WI38 (cell line): ENCODE results near the gene GNAI1.

Experiments used
- H3K4me3 ChIP-seq: 2 replicates; pipeline ENCODE4 v1.5.1; 2011; ENCODE audit warnings: low read depth, mild to moderate bottlenecking, control low read depth, low read length
- TF ChIP-seq, protein P1 (sequence below): IDR thresholded peaks from 2 replicates; pipeline ENCODE4 v1.5.1; 2012; ENCODE audit warnings: low read depth, mild to moderate bottlenecking, control low read depth, low read length

Gene GNAI1

DNA sequence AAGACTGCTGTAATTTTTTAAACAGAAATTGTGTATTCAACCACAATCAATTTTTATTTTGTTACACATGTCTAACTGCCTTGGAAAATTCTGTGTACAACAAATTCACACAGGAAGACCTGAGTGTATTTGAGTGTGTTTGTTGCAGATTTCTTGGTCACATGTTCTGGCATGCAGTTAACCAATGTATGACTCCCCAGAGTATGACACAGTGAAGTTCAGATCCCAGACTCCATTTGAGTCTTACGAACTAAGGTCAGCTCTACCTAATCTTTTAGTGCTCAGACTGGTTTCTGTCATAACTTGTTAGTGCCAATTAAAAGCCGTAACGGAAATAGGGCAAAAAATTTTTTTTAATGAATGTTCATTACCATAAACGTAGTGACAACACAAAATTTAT is 5.8 kb downstream of the GNAI1 start:
- TF ChIP-seq, protein P1, sequence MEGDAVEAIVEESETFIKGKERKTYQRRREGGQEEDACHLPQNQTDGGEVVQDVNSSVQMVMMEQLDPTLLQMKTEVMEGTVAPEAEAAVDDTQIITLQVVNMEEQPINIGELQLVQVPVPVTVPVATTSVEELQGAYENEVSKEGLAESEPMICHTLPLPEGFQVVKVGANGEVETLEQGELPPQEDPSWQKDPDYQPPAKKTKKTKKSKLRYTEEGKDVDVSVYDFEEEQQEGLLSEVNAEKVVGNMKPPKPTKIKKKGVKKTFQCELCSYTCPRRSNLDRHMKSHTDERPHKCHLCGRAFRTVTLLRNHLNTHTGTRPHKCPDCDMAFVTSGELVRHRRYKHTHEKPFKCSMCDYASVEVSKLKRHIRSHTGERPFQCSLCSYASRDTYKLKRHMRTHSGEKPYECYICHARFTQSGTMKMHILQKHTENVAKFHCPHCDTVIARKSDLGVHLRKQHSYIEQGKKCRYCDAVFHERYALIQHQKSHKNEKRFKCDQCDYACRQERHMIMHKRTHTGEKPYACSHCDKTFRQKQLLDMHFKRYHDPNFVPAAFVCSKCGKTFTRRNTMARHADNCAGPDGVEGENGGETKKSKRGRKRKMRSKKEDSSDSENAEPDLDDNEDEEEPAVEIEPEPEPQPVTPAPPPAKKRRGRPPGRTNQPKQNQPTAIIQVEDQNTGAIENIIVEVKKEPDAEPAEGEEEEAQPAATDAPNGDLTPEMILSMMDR = no peak
- no peak overlapping the region for H3K4me3 ChIP-seq

DNA sequence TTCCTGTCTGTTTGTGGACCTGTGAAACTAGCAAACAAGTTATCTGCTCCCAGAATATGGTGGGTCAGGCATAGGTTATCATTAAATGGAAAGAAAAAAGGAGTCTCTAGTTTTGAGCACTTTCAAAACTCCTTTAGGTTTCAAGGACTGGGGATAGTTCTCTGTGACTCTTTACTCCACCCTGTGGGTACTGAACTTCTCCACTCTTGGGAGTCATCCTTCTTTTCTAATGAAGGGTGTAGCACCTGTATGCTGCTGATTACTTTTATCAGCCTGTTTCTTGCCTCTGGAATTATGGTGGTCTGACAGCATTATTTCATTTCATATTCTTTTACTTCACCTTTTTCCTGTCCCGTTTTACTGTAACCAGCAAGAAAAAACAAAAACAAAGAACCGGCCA is 6.7 kb downstream of the GNAI1 start:
- H3K4me3 ChIP-seq = no peak overlapping the region
- TF ChIP-seq, protein P1 = no peak

DNA sequence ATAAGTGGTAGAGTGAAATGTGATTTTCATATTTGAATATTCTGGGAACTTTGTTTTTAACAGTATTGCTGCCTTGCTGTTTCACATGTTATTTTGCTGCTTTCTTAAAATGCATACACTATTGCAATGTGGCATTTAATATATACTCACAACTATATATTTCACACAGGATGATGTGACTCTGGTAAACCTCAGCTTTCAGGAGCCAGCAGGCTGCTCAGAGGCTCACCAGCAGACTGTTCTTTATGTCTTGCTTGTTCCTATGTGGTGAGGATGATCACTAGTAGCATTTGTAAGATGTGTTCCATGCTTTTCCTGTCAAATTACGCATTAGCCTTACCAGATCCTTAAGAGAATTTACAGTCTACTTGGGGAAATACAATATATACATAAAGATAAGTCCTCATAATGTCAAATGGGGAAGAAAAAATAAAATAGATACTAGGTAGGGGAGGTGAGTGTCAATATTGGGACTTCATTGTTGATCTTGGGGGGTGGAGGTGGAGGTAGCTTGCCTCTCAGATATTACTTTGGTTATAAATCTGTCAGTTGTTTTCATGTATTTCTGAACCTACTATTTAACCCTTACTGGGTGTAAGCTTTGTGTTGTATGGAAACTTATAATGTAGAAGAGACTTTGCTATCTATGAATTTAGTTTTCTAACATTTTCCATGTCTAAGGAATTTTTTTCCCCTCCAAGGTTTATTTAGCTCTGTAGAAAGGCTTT is 8.4 kb downstream of the GNAI1 start:
- TF ChIP-seq, protein P1 = no peak
- H3K4me3 ChIP-seq = no peak overlapping the region

DNA sequence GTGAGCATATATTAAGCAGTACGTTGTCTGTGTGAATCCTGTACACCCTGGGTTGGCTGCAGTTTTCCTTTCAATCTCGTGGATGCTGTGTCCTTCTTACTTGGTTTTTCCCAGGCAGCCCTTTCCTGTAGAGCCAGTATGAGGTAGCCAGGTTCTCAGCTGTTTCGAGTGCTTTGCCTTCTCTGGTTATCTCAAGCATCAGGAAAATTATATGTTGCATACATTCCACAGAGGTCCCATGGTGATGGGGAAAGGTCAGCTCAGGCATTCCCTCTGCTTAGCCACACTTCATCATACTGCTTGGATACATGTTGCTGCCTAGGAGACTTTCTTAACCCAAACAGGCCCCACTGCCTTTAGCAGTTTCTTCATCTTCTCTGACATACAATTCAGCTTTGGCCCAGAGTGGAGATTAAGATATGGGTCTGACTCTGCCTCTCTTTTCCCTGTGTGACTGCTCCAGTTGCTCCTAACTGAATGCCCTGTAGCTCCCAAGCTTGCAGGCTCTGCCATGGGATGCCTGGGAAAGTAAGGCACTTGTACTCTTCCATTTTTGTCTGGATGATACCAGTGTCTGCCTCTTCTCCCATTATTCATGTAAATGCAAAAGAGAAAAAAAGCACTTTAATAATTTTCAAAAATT is 11.3 kb downstream of the GNAI1 start:
- H3K4me3 ChIP-seq = peak overlapping the region; percentile 29
- TF ChIP-seq, protein P1 = no peak

DNA sequence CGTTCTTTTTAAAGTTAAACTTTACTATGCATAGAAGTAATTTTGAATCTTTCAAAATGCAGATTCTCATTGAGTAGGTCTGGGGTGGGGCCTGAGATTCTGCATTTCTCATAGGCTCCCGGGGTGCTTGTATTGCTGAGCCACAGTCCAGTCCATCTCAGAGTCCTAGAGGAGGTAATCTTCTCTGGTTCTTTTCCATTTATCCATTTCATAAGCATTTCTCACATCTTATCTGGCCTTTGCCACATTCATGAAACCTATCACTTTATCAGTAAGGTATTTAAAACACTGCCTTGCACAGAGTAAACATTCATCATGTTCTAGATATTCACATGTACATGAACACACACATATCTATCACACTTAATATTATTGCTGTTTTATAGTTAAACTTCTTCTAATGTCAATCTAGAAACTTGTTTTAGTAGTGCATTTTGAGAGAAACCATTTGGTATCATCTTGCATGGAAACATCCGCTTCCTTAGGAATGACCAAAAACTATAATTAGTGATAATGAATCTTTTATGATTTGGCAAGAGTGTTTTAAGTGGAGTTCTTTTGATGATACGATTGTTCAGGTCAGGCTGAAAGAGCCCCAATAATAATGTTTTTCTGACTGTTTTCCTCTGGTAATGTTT is 12.0 kb downstream of the GNAI1 start:
- no peak overlapping the region for H3K4me3 ChIP-seq
- TF ChIP-seq, protein P1 = no peak

DNA sequence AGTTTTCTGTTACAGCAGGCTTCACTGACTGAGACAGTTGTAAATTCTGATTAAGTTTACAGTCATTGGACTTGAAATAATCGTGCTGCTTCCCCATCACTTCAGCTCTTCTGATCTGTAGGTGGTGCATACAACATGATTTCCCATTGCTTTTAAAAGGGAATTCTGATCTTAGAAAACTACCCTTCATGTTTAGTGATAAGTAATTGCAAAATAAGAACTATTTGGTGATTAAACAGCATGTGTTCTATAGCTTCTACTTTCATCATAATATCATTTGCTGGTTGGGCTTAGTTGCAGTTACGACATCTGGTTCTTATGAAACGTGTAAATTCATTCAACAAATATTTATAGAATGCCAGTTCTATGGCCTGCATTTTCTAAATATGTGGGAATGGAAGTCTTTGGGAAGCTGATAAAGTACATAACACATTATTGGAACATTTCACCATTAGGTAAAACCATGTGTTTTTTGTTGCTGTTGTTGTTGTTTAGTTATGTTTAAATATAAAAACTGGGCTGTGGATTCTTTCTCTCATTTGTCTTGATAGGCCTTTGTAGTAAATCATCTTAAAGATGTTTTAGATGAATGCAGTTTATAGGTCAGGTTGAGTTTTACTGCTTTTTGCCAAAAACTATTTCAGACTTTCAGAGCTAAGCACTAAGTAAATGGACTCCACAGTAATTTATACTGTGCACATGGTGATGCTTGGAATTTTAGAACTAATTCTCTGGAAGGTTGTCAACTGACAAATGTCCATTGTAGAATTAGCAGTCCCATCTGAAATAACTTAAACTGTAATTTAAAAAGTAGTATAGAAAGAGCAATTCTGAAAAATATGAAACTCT is 13.1 kb downstream of the GNAI1 start:
- H3K4me3 ChIP-seq = no peak overlapping the region
- TF ChIP-seq, protein P1 = no peak
